ENCODE results near the gene MYEOV.
A peak's percentile ranks its signal among the peaks of the same experiment; 100 is the strongest.

MYEOV gene

DNA sequence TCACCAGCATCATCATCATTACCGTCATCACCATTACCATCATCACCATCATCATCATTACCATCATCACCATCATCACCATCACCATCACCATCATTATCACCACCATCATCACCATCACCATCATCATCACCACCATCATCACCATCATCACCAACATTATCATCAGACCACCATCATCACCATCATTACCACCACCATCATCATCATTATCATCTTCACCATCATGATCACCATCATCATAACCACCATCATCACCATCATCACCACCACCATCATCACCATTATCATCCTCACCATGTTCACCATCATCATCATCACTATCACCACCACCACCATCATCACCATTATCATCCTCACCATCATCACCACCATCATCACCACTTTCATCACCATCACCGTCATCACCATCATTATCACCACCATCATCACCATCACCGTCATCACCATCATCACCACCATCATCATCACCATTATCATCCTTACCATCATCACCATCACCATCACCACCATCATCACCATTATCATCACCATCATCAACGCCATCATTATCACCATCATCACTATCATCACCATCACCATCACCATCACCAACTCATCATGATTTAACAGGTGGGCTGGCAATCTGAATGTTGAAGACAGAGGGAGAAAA is 2.4 kb upstream of the MYEOV start:
- Histone ChIP-seq H3K36me3 (ENCODE audit: insufficient read depth, low read length) (no peaks in the 10 kb centered on the region), H3K9me3 (replicated peaks; ENCODE audit: low read length) (no peaks in the 10 kb centered on the region), H3K4me2 (ENCODE audit: low read length) (no peak overlapping the region), H3K4me1 (ENCODE audit: control insufficient read depth, insufficient read depth, low read length) (peaks cover 7% of the 10 kb centered on the region), H3K9ac (ENCODE audit: low read depth, low read length) (no peak overlapping the region), H3K27me3 (ENCODE audit: control insufficient read depth, insufficient read depth, low read length) (no peaks in the 10 kb centered on the region), H3K4me3 (ENCODE audit: low read length) (no peak overlapping the region)

- H3K27me3 ChIP-seq (ENCODE audit: control insufficient read depth, insufficient read depth, low read length) = no peaks in the 10 kb centered on the region
- H3K9ac ChIP-seq (ENCODE audit: low read depth, low read length) = no peak overlapping the region
- no peak overlapping the region for H3K4me3 ChIP-seq (ENCODE audit: low read length)
- no peaks in the 10 kb centered on the region for H3K36me3 ChIP-seq (ENCODE audit: insufficient read depth, low read length)
- H3K4me2 ChIP-seq (ENCODE audit: low read length) = no peak overlapping the region
- no peaks in the 10 kb centered on the region for H3K9me3 ChIP-seq (replicated peaks; ENCODE audit: low read length)
- peaks cover 12% of the 10 kb centered on the region for H3K4me1 ChIP-seq (ENCODE audit: control insufficient read depth, insufficient read depth, low read length)
These were observed 1.7 kb upstream of the MYEOV start for GRCh38 chr11:69292221-69292648.

DNA sequence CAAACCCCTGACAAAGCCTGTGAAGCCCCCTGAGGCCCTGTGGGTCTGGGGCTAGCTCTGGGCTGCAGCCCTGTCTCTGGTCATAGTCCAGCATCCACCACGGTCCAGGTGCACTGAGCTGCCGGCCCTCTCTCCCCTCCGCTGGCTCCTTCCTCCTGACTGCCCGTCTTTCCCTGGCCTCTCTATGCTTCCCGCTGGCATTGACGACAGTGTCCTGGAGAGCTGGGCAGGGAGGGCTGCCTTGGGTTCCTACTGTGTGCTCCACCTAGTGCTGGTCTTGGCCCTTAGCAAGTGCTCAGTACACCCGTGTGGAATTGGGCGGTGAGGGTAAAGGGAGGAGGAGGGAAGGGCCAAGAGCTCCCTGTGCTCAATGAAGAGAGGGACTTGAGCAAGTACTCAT is 868 bp upstream of the MYEOV start:
- no peak overlapping the region for H3K4me3 ChIP-seq (ENCODE audit: low read length)
- H3K9ac ChIP-seq (ENCODE audit: low read depth, low read length) = no peak overlapping the region
- no peaks in the 10 kb centered on the region for H3K27me3 ChIP-seq (ENCODE audit: control insufficient read depth, insufficient read depth, low read length)
- no peaks in the 10 kb centered on the region for H3K36me3 ChIP-seq (ENCODE audit: insufficient read depth, low read length)
- H3K9me3 ChIP-seq (replicated peaks; ENCODE audit: low read length) = no peaks in the 10 kb centered on the region
- peaks cover 19% of the 10 kb centered on the region for H3K4me1 ChIP-seq (ENCODE audit: control insufficient read depth, insufficient read depth, low read length)
- H3K4me2 ChIP-seq (ENCODE audit: low read length) = no peak overlapping the region

- no peak overlapping the region for H3K4me3 ChIP-seq (ENCODE audit: low read length)
- no peaks in the 10 kb centered on the region for H3K9me3 ChIP-seq (replicated peaks; ENCODE audit: low read length)
- H3K4me1 ChIP-seq (ENCODE audit: control insufficient read depth, insufficient read depth, low read length) = peaks cover 34% of the 10 kb centered on the region
- H3K36me3 ChIP-seq (ENCODE audit: insufficient read depth, low read length) = no peaks in the 10 kb centered on the region
- no peaks in the 10 kb centered on the region for H3K27me3 ChIP-seq (ENCODE audit: control insufficient read depth, insufficient read depth, low read length)
- H3K4me2 ChIP-seq (ENCODE audit: low read length) = no peak overlapping the region
- H3K9ac ChIP-seq (ENCODE audit: low read depth, low read length) = no peak overlapping the region
These were observed 670 bp downstream of the MYEOV start for GRCh38 chr11:69294571-69295078.

- Histone ChIP-seq H3K4me1 (ENCODE audit: control insufficient read depth, insufficient read depth, low read length) (peaks cover 41% of the 10 kb centered on the region), H3K4me3 (ENCODE audit: low read length) (no peak overlapping the region), H3K4me2 (ENCODE audit: low read length) (no peak overlapping the region), H3K9me3 (replicated peaks; ENCODE audit: low read length) (no peaks in the 10 kb centered on the region), H3K9ac (ENCODE audit: low read depth, low read length) (no peak overlapping the region), H3K36me3 (ENCODE audit: insufficient read depth, low read length) (no peaks in the 10 kb centered on the region), H3K27me3 (ENCODE audit: control insufficient read depth, insufficient read depth, low read length) (no peaks in the 10 kb centered on the region)
These were observed 1.4 kb downstream of the MYEOV start for GRCh38 chr11:69295079-69295994.

- peak overlapping the region; percentile 52 for H3K4me3 ChIP-seq (ENCODE audit: low read length)
- no peaks in the 10 kb centered on the region for H3K36me3 ChIP-seq (ENCODE audit: insufficient read depth, low read length)
These were observed 2.3 kb downstream of the MYEOV start for GRCh38 chr11:69295995-69296889.

DNA sequence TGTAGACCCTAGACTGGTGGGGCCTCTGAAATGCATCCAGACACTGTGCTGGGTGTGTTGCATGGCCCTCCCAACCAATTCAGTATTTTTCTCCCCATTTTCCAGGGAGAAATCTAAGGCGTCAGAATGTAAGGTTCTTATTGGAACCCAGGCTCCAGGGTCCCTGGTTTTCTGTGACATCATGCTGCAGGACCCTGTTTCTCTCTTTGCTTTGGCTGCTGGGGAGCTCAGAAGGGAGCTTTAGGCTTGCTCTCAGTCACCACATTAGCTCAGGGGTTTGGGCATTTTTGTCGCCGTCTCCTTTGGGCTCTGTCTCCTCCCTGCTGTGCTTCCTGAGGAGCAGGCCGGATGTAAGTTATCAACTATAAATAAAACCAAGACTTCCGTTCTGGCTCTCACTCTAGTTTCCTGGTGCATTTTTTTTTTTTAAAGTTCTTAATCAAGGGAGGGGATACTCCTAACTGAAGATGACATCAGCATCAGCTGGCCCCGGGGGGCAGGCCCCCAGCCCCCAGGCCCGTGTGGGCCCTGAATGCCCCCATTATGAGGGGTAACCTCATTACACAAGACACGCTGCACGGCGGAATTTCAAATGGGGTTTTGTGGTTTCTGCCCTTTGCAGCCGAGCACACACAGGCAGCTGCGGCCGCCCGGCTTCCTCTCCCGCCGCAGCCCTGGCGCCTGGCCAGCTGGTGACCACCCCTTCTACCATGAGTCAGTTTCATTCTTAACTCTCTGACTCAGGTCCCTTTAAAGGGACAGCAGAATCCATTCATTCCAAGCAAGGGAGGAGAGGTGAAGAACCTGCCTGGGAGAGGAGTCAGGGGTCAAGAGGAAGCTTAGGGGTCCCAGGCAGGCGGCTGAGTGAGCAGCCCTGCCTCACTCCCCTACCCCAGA is 3.2 kb downstream of the MYEOV start:
- Histone ChIP-seq H3K4me1 (ENCODE audit: control insufficient read depth, insufficient read depth, low read length) (peaks cover 59% of the 10 kb centered on the region), H3K9ac (ENCODE audit: low read depth, low read length) (peak overlapping the region; percentile 83), H3K4me2 (ENCODE audit: low read length) (peak overlapping the region; percentile 75), H3K27me3 (ENCODE audit: control insufficient read depth, insufficient read depth, low read length) (no peaks in the 10 kb centered on the region), H3K9me3 (replicated peaks; ENCODE audit: low read length) (no peaks in the 10 kb centered on the region), H3K36me3 (ENCODE audit: insufficient read depth, low read length) (no peaks in the 10 kb centered on the region), H3K4me3 (ENCODE audit: low read length) (peak overlapping the region; percentile 52)

More at GRCh38 chr11:69295995-69296889, 2.3 kb downstream of the MYEOV start:
- Histone ChIP-seq H3K4me2 (ENCODE audit: low read length) (peak overlapping the region; percentile 74), H3K9me3 (replicated peaks; ENCODE audit: low read length) (no peaks in the 10 kb centered on the region), H3K9ac (ENCODE audit: low read depth, low read length) (peak overlapping the region; percentile 75), H3K27me3 (ENCODE audit: control insufficient read depth, insufficient read depth, low read length) (no peaks in the 10 kb centered on the region), H3K4me1 (ENCODE audit: control insufficient read depth, insufficient read depth, low read length) (peaks cover 50% of the 10 kb centered on the region)

DNA sequence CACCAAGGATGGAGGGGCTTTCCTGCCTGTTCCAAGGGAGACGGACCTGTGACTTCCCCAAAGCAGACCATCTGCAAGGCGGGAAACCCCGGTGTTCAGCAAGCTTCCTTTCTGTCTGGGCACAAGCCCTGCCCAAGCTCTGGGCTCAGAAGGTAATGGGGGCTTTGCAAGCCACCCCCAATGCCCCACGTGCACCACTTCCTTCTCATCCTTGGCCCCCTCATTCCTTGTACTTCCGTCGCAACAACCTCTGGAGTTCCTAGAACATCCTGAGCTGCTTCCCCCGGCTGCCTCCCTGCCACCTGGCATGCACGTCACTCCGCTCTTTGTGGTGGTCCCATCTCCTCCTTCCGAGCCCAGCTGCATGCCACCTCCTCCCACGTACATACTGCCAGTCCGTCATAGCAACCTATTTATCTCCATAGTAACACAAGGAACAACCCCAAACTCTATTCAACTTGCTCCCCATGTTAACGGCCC is 3.9 kb downstream of the MYEOV start:
- Histone ChIP-seq H3K4me3 (ENCODE audit: low read length) (peak overlapping the region; percentile 45), H3K36me3 (ENCODE audit: insufficient read depth, low read length) (no peaks in the 10 kb centered on the region), H3K4me2 (ENCODE audit: low read length) (peak overlapping the region; percentile 75), H3K9me3 (replicated peaks; ENCODE audit: low read length) (no peaks in the 10 kb centered on the region), H3K9ac (ENCODE audit: low read depth, low read length) (peak overlapping the region; percentile 83), H3K4me1 (ENCODE audit: control insufficient read depth, insufficient read depth, low read length) (peaks cover 66% of the 10 kb centered on the region), H3K27me3 (ENCODE audit: control insufficient read depth, insufficient read depth, low read length) (no peaks in the 10 kb centered on the region)

DNA sequence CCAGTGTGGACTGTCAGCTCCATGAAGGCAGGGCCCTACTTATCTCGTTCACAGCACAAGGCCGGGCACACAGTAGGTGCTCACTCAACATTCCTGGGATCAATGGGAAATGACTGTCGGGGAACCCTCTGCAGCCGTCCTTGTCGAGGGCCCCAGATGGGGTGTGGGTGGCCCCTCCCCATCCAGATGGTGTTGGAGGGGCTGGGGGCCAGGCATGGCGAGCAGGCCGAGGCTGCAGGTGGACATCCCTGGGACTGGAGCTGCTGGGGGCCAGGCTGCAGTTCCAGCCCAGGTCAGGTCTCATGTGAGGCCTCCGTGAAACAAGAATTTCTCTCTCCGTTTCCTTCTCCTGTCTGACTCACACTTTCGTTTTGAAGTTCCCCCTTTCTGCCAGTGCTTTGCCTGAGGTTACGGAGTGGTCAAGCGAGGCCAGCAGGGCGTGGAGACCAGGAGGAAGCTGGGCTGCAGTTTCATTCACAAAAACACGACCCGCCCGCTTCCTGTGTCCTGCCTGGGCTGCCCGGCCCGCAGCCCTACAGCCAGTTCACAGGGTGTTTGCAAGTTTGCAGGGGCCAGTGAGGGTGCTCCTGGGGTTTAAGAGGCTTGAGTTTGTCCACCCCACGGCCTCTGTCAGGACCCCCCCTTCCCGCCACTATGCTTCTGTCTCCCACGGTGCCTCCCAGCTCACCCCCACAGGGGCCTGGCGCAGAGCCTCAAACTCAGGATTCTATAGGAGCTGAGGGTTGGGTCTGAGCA is 4.5 kb downstream of the MYEOV start:
- Histone ChIP-seq H3K4me3 (ENCODE audit: low read length) (peak overlapping the region; percentile 45), H3K4me1 (ENCODE audit: control insufficient read depth, insufficient read depth, low read length) (peaks cover 71% of the 10 kb centered on the region)

DNA sequence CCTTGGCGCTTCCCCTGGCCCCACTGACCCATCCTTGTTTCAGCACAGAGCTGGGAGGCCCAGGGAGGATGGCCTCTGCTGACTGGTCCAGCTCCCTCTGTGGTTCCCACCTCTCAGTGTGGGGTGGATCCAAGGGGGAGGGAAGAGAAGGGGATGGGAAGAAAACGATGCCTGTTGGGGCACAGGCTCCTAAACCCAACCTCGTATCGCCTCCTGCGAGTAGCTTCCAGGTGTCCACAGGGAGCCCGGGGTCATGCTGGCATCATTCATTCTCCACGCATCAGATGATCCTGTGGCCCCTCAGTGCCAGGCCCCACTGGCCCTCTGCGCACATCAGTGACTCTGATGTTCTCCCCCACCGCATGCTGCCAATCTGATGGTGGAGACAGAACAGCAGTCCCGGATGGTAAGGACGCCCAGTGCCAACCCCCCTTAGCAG is 5.1 kb downstream of the MYEOV start:
- Histone ChIP-seq H3K4me1 (ENCODE audit: control insufficient read depth, insufficient read depth, low read length) (peaks cover 71% of the 10 kb centered on the region), H3K9me3 (replicated peaks; ENCODE audit: low read length) (no peaks in the 10 kb centered on the region), H3K4me2 (ENCODE audit: low read length) (peak overlapping the region; percentile 75), H3K27me3 (ENCODE audit: control insufficient read depth, insufficient read depth, low read length) (no peaks in the 10 kb centered on the region), H3K4me3 (ENCODE audit: low read length) (peak overlapping the region; percentile 24), H3K9ac (ENCODE audit: low read depth, low read length) (peak overlapping the region; percentile 83), H3K36me3 (ENCODE audit: insufficient read depth, low read length) (no peaks in the 10 kb centered on the region)

More for the DNA sequence above, 4.5 kb downstream of the MYEOV start:
- Histone ChIP-seq H3K27me3 (ENCODE audit: control insufficient read depth, insufficient read depth, low read length) (no peaks in the 10 kb centered on the region), H3K36me3 (ENCODE audit: insufficient read depth, low read length) (no peaks in the 10 kb centered on the region), H3K4me2 (ENCODE audit: low read length) (peak overlapping the region; percentile 75), H3K9me3 (replicated peaks; ENCODE audit: low read length) (no peaks in the 10 kb centered on the region), H3K9ac (ENCODE audit: low read depth, low read length) (peak overlapping the region; percentile 83)
